NCI-H146 treated with DMSO at 0.1 percent for 48 hours (cell line): ENCODE data around the gene PLA1A.
"Not testable (repeated sequence)": the region's sequence is repeated elsewhere in the genome, so short reads cannot be mapped to it uniquely, and the experiment has no call there.

Source experiments
- DNase-seq: peaks from one replicate; lab custom pipeline; 2025; ENCODE audit not compliant: unreplicated experiment; lab: John Stamatoyannopoulos, UW

Gene PLA1A

DNA sequence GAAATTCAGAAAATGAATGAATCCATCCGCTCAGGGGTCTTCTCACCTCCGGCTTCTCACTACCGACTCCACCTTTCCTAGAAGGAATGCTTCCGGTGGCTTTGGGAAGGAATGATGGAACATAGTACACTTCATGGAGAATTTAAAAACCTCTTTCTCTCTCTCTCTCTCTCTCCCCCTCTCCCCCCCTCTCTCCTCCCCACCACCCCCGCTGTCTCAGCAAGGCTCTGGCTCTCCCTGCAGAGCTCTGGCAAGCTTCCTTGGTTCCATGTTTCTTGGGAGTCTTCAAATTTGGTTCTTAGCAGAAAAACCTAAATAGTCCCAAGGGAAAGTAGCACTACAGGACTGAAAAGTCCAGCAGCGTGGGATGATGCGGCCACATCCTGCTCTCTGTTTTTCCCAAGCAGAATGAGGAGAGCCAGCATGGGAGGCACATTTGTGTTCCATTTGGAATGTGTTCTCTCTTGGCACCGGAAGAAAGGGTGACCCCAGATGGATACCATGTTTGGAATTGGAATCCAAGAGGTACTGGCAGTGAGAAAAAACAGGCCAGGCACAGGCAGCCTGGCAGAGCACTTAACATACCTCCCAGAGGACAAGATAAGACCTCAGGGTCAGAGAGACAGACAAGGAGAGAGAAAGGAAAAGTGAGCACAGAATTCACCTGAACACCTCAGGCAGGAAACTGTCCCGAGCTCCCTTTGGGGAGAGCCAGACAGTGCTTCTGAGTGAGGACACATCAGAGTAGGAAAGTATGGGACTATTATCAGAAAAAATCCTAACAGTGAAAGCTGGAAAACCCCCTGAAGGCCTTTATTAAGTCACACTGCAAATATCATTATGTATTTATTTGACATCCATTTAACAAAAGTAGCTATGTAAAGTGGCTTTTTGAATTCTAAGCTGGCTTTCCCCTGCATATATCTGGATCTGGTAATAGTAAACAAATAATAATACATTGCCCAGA is 63.1 kb downstream of the PLA1A start, which contains the start of gene POPDC2:
Gene POPDC2 (minus strand): TSS at position 116 of the 967 bp plus-strand sequence. CDS start 166 bp downstream, outside the sequence.
- DNase-seq = no peak

DNA sequence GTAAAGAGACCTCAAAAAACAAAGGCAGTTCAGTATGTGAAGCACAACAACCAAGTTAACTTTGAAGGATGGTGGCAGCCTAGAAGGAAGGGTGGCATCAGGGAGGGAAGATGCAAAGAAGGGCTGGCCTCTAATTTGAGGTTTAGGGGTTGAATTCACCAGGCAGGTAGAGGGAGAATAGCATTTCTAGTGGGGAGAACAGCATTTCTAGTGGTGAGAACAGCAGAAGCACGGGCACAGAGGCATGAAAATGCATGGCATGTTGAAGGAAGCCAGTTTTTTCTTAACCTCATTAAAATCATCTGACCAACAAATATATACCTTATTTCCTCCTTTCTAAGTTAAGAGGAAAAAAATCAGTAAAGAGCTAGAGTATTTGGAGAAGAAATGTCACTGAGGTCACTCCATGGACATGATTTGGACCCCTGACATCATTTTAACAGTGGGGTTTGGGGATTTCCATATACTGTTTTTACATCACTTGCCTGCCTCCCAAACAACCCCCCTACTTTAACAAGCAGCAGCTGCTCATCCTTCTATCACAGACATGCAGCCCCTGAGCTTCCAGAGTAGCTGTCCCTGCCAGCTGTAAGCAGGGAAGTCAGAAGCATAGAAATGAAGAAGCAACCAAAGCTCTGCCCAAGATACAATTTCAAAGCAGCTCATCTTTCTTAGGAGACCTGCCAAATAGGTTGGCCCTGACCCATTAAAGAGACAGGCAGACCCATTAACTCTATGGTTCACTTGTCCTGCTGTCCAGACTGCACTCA is 65.1 kb downstream of the PLA1A start:
- DNase-seq = no peak

DNA sequence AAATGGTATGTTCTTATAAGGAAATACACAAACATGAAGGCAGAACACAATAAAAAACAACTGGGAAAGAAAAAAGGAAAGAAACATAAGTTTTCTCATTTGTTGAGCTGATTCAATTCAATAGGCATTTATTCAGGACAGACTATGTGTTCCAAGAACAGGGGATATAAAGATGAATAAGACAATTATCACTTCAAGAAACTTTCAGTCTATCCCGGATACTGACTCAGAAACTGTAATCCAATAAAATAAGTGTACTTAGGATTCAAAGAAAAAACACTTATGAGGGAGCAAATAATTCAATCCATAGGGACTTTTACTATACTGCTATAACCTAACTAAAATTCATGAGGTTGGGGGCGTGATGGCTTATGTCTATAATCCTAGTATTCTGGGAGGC is 66.2 kb downstream of the PLA1A start:
- no peak for DNase-seq

DNA sequence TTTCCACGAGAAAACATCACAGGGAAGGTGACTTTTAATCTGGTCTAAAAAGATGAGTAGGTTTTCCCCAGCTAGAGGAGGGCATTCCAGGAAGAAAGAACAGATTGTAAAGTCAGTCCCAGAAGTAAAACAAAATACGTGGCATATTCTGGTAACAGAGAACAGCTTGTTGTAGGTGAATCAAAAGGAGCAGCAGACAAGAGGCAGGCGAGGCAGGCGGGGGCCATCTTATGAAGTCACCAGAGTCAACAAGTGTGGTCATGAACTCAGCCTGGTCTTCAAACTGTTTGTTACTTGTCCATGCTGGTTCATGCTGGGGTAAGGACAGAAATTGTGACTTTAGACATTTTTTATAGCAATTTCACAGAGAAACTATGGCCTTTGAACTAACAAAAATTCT is 66.7 kb downstream of the PLA1A start:
- DNase-seq = no peak

DNA sequence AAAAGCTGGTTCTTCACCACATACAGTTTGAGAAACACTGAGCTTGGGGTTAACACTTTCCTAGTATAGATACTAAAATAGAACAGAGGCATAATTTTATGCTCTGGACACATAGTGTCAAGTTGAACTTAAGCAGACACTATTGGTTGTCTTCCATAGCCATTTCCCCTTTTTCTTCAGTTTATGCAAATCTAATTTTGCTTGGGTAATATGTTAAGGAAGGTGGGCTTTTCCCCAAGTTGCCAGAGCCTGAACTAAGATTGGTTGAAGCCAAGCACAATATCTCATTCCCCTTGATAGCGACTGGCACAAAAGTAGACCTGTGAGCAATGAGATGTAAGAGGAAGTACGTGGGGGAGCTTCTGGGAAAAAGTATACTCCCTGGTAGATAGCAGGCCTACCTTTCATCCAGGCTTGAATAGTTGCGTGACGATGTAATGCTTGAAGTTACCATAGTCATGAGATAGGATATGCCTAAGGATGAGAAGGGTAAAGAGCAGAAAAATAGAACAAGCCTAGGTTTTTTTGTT is 67.2 kb downstream of the PLA1A start:
- no peak for DNase-seq

DNA sequence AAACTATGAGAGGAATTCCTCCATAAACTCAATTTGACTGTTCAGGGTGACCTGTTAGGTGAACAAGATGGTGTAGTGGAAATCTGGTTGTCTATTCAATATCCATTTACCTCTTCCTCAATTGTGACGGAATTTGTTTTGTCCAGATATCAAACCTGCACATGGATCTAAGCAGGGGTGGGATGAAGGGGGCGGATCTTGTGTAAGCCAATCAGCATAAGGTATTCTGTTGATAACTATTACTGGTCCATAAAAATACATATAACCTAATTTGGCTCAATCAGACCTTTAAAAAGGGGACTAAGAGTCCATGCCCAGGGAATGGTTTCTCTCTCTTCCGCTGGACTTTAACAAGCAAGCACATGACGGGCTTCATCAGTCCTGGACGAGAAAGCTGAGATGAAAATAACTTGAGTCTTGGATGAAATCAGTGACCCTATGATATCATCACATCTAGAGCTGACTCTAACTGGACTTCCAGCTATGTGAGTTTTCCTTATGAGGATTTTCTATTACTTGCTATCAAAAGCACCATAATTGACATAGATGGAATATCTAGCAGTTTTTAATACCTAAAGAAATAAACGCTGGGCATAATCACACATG is 68.4 kb downstream of the PLA1A start:
- DNase-seq = no peak

DNA sequence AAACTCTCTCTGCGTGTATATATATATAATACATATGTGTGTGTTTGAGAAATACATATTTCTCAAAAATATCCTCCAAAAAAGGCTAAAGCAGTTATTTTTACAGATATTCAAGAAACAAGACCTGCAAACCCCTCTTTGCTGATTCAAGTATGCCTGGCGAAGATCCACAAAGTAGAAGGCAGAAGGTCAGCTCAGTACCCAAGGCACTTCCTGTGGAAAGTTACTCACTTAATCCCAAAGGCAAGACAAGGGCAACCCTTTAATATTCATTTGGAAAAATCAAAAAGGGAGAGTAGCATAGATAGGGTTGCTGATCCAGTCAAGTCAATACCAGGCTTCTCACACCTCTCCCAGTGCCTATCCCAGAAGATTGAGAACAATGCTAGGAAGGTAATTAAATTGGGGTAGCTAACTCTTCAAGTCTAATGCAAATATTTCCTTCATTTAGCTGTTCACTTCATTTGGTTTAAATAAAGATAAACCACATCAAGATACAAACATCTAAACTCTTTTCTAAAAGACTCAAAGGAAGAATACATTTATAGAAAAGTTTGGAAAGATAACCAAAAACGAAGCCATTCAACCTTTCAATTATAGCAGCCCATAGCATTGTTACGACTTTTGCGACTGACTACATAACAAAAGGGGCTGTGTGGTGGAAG is 72.4 kb downstream of the PLA1A start:
- DNase-seq = no peak

DNA sequence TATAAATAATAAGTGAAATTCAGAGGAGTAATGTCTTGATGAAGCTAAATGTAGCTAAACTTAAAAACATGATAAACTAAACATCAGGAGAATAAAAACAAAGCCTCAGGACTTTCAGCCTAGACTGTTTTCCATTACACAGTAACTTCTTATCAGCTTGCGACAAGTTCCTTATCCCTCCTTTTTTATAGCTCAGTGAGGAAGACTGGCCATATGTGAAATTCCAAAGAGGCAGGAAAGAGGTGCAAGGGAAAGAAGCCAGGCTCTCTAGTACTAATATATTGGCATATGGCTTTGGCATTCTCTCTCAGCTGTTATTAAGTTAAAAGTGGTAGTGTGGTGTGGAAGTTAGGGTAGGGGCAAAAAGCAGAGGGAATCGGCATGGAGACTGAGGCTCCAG is 75.1 kb downstream of the PLA1A start:
- DNase-seq = no peak

DNA sequence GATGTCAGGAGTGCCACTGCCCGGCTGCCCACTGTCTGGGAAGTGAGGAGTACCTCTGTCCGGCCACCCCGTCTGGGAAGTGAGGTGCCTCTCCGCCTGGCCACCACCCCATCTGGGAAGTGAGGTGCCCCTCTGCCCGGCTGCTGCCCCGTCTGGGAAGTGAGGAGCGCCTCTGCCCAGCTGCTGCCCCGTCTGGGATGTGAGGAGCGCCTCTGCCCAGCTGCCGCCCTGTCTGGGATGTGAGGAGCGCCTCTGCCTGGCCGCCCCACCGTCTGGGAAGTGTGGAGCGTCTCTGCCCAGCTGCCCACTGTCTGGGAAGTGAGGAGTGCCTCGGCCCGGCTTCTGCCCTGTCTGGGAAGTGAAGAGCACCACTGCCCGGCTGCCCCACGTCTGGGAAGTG is 76.2 kb downstream of the PLA1A start:
- DNase-seq = no peak

DNA sequence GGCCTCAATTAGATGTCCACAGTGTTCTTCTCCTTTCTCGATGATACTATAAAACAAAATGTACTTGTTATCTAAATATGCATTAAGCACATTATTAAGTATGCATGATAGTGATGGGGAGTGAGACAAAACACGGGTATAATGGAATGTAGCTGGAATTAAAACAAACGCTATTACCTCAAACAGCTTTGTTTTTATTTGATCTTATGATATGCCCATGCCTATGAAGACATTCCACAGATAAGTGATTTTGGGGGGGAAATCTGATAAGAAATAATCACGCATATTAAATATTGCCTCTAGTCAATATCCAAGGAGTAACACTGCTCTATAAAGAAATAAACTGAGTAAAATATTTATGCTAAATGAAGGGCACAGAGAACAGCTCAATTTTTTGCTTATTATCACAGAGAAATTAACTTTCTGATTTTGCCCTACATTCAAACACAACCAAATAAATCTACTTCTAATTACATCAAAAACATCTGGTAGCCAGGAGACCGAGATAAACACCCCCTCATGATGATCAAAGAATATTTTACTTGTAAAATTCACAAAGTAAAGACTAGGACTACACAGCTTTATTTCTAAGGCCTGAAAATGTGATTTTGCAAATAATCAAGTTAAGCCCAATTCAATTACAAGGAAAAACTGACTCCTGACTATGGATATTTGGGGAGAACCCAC is 77.6 kb downstream of the PLA1A start:
- no peak for DNase-seq

DNA sequence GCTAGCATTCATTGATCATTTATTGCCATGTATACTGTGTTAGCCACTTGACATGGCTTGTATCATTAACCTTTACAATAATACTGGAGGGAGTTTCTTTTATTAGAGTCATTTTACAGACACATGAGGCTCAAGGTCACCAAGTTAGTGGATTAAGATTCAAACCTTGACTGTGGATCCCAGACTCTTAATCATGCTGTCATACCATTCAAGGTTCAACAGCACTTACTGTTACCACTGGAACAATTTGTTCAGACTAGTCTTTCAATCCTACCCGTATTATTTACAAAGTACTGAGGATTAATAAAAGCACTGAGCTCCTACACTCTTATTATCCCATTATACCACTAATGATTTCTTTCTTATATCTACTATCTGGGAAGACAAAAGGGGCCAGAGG is 78.3 kb downstream of the PLA1A start:
- no peak for DNase-seq

DNA sequence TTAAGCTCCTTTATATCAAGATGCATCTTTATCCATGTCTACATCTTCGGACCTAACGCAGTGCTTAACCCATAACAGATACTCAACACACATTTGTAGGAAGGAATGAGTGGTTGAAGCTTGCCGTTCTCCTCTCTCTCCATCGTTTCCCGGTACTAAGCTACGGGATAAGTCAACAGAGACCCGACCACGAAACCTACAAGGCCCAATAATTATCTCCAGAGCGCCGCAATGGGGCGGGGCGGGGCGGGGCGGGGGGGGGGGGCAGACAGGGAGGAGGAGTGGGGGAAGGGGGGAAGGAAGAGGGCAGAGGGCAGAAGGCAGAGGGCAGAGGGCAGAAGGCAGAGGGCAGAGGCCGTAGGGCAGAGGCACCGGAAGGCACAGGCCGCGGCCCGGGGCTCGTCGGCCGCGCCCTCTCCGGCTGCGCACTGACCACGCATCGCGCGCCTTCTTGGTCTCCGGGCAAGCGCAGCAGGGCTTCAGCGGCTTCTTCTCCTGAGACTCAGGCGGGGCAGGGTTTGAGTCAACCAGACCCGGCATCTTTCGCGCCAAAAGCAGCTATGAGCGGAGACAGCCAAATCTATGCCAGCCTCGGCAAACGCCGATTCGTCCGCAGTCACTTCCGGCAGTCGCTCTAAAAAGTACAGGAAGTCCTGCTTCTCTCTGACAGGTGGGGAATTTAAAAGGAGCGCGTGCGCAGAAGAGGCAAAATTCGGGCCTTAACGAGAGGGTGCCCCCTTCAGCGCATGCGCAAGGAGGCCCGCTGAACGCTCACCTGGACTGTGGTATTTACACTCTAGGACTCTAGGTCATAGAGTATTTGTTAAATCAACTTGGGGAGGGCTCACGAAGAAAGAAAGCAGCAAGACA is 79.3 kb downstream of the PLA1A start, which contains the start of gene COX17:
Gene COX17 (minus strand): TSS at position 636 of the 870 bp plus-strand sequence. CDS start 96 bp downstream, at position 540.
- DNase-seq = peak; percentile 99

DNA sequence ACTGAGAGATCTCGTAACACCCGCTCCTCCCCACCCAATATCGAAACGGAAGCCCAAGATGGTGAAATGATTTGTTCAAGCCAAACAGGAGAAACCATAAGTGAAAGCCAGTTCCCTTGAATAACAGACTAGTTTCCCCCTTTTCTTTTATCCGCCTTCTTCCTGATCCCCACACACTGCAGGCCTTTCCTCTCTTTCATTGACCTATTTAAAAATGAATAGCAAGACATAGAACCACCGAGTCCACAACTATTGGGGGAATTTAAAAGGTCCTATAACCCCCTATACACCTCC is 79.9 kb downstream of the PLA1A start:
- no peak for DNase-seq

DNA sequence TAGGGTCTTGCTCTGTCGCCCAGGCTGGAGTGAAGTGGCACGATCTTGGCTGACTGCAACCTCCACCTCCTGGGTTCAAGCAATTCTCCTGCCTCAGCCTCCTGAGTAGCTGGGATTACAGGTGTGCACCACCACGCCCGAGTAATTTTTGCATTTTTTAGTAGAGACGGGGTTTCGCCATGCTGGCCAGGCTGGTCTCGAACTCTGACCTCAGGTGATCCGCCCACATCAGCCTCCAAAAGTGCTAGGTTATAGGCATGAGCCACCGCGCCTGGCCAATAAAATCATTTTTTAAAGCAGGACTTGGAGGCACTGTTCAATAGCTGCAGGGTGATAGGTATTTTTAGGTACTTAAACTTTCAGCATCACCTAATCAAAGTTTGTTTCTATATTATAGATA is 80.5 kb downstream of the PLA1A start:
- not testable (repeated sequence) for DNase-seq
